ENCODE data around the gene FAH. TPM values are rescaled to one million over a fixed set of nuclear protein-coding genes. Genes with fewer than 3 reads are reported as not detected.

FAH gene
- total and polyA plus RNA-seq, 2 donors (not counting 3 experiments of a cell fraction or from before 2014, with no cell fraction given): 18.2 to 18.7 TPM

GRCh38 chr15:80210611-80211573 is 58.1 kb downstream of the FAH start:
- dilution Hi-C loops (cut with MboI; ENCODE audit: extremely low pct_ligation_motif_present, low sequenced_read_pairs): no loop called here
- no peak overlapping the region for H3K4me2 ChIP-seq (ENCODE audit: insufficient read depth, low read length)
- no TSS peak for BruUV-seq (replicated peaks)

More at GRCh38 chr15:80210611-80211573, 58.1 kb downstream of the FAH start:
- H3K36me3 ChIP-seq (ENCODE audit: control insufficient read depth in 2 of 2, extremely low read depth in 1 of 2, insufficient read depth in 2 of 2, low read length in 2 of 2): no peaks in the 10 kb centered on the region
- intact Hi-C loops (cut with micrococcal nuclease): no loop called here
- H3K9me3 ChIP-seq (replicated peaks; ENCODE audit: control insufficient read depth, insufficient read depth, low read length): no peaks in the 10 kb centered on the region
- H3K27ac ChIP-seq (ENCODE audit: insufficient read depth, low read depth, low read length): no peak overlapping the region
- CTCF ChIA-PET: no interaction called here
- DNase-seq (ENCODE audit: low read depth, low spot score) (no peak), FAIRE-seq (no peak)
- H3K4me1 ChIP-seq (ENCODE audit: control insufficient read depth, extremely low read depth, insufficient read depth, low read length): no peaks in the 10 kb centered on the region
- POLR2A ChIA-PET: no interaction called here
- H3K4me3 ChIP-seq (replicated peaks in 1 of 3; ENCODE audit: insufficient read depth in 1 of 3, low read depth in 1 of 3, low read length in 3 of 3): no peak overlapping the region
- H3K27me3 ChIP-seq (ENCODE audit: control insufficient read depth in 2 of 2, insufficient read depth in 2 of 2, low read length in 2 of 2): peaks cover 6 to 11% of the 10 kb centered on the region in 2 experiments
- H3K9me1 ChIP-seq (replicated peaks; ENCODE audit: control insufficient read depth, extremely low read depth, insufficient read depth, low read length): no peaks in the 10 kb centered on the region
- no peak overlapping the region for H3K9ac ChIP-seq (replicated peaks; ENCODE audit: extremely low read depth, insufficient read depth, low read length)
- TF ChIP-seq POLR2A (IDR thresholded peaks at IDR 0.05; ENCODE audit: low read depth, low read length): no peak
- TF ChIP-seq EZH2 (IDR thresholded peaks at IDR 0.05; ENCODE audit: borderline replicate concordance, low read depth, low read length, severe bottlenecking): no peak
- no peak for TF ChIP-seq MAX (IDR thresholded peaks at IDR 0.05; ENCODE audit: insufficient read depth, insufficient read length)
- TF ChIP-seq POLR2AphosphoS5 (IDR thresholded peaks at IDR 0.05; ENCODE audit: insufficient read depth, low read depth, low read length): no peak
- TF ChIP-seq JUN (IDR thresholded peaks at IDR 0.05; ENCODE audit: borderline replicate concordance, insufficient read depth, insufficient read length, low read depth): no peak
- TF ChIP-seq FOS (IDR thresholded peaks at IDR 0.05; ENCODE audit: borderline replicate concordance, insufficient read depth, low read length): no peak
- TF ChIP-seq CTCF (IDR thresholded peaks at IDR 0.05; ENCODE audit: extremely low read depth in 1 of 2, insufficient read depth in 1 of 2, low read depth in 1 of 2, low read length in 2 of 2): no peak
- H3K79me2 ChIP-seq (ENCODE audit: control insufficient read depth, insufficient read depth, low read length): no peaks in the 10 kb centered on the region
- H4K20me1 ChIP-seq (replicated peaks; ENCODE audit: control insufficient read depth, extremely low read depth, insufficient read depth, low read length): no peaks in the 10 kb centered on the region
- H2AFZ ChIP-seq (ENCODE audit: low read depth, low read length): no peak overlapping the region

All from endothelial cell of umbilical vein (primary cell).